Cardiac muscle cell (in vitro differentiated cells and primary cell): ENCODE results near the gene PHF13. TPM values are rescaled to one million over a fixed set of nuclear protein-coding genes. Genes with fewer than 3 reads are reported as not detected.

Experiments used
- DNase-seq, 2 donors: peaks; one replicate each; pipeline versions ENCODE4 v3.0.0 to v3.0.0-alpha.2; 2010 to 2017; ENCODE audit warnings: low read depth in 1 of 2, low spot score in 1 of 2
- H3K27ac ChIP-seq: fragments of 200-600 bp; sonication (generic); 2 replicates; pipeline ENCODE4 v1.5.1; 2016
- H3K27me3 ChIP-seq: fragments of 200-600 bp; sonication (generic); 2 replicates; pipeline ENCODE4 v1.6.0; 2016; ENCODE audit warnings: control low read depth
- H3K36me3 ChIP-seq: fragments of 200-600 bp; sonication (generic); 2 replicates; pipeline ENCODE4 v1.5.1; 2016; ENCODE audit warnings: control low read depth
- H3K4me1 ChIP-seq: fragments of 200-600 bp; sonication (generic); 2 replicates; pipeline ENCODE4 v1.8.1; 2017; ENCODE audit warnings: low read depth, mild to moderate bottlenecking, mixed run types
- H3K4me3 ChIP-seq: fragments of 200-600 bp; sonication (generic); 2 replicates; pipeline ENCODE4 v1.5.1; 2016; ENCODE audit warnings: mild to moderate bottlenecking
- H3K9me3 ChIP-seq: fragments of 200-600 bp; sonication (generic); 2 replicates; pipeline ENCODE4 v1.5.1; 2017; ENCODE audit warnings: low read depth, mild to moderate bottlenecking, control low read depth
- CTCF ChIP-seq: IDR thresholded peaks from 2 replicates; pipeline ENCODE4 v1.5.1; 2012; ENCODE audit warnings: low read depth, mild to moderate bottlenecking, low read length
- polyA plus RNA-seq: library from polyadenylated mRNA; unstranded; fragments of >200 nt; fragmentation: Nextera tagmentation; extraction: Ambion mirVana; gene quantifications from 2 replicates; pipeline ENCODE4 v1.2.1, GENCODE V29; 2016
- total RNA-seq: library from RNA; depleted of rRNA; stranded (reverse); fragments of >200 nt; gene quantifications from 2 replicates; pipeline ENCODE4 v1.2.3, GENCODE V29; 2016

Gene PHF13
- total and polyA plus RNA-seq, 2 experiments from 2014 or later: 16.8 to 31.6 TPM

GRCh38 chr1:6592865-6593593 lies 20.5 kb upstream of the PHF13 start:
- peaks cover 17% of the 10 kb centered on the region for H3K4me1 ChIP-seq
- TF ChIP-seq CTCF: no peak
- H3K9me3 ChIP-seq: no peaks in the 10 kb centered on the region
- H3K4me3 ChIP-seq: no peak overlapping the region
- H3K27ac ChIP-seq: no peak overlapping the region
- no peaks in the 10 kb centered on the region for H3K27me3 ChIP-seq
- H3K36me3 ChIP-seq: peaks cover 70% of the 10 kb centered on the region
- no peak for DNase-seq

GRCh38 chr1:6593810-6594209 lies 19.7 kb upstream of the PHF13 start:
- Histone ChIP-seq H3K36me3 (peaks cover 65% of the 10 kb centered on the region), H3K27ac (no peak overlapping the region), H3K9me3 (no peaks in the 10 kb centered on the region), H3K4me3 (no peak overlapping the region), H3K27me3 (no peaks in the 10 kb centered on the region), H3K4me1 (peaks cover 20% of the 10 kb centered on the region)
- no peak for DNase-seq
- no peak for TF ChIP-seq CTCF

GRCh38 chr1:6594977-6595740 lies 18.4 kb upstream of the PHF13 start:
- no peaks in the 10 kb centered on the region for H3K27me3 ChIP-seq
- no peak overlapping the region for H3K4me3 ChIP-seq
- H3K36me3 ChIP-seq: peaks cover 53% of the 10 kb centered on the region
- no peak overlapping the region for H3K27ac ChIP-seq
- H3K4me1 ChIP-seq: peaks cover 26% of the 10 kb centered on the region
- H3K9me3 ChIP-seq: no peaks in the 10 kb centered on the region
- no peak for DNase-seq
- TF ChIP-seq CTCF: no peak

- H3K36me3 ChIP-seq: peaks cover 43% of the 10 kb centered on the region
- peak overlapping the region; percentile 86 for H3K27ac ChIP-seq
- H3K27me3 ChIP-seq: no peaks in the 10 kb centered on the region
- DNase-seq: no peak
- H3K4me3 ChIP-seq: no peak overlapping the region
- peaks cover 31% of the 10 kb centered on the region for H3K4me1 ChIP-seq
- TF ChIP-seq CTCF: no peak
- H3K9me3 ChIP-seq: no peaks in the 10 kb centered on the region
These were observed 17.2 kb upstream of the PHF13 start for GRCh38 chr1:6596351-6596750.

- peaks cover 43% of the 10 kb centered on the region for H3K36me3 ChIP-seq
- no peaks in the 10 kb centered on the region for H3K27me3 ChIP-seq
- H3K4me1 ChIP-seq: peaks cover 31% of the 10 kb centered on the region
These were observed 16.4 kb upstream of the PHF13 start for GRCh38 chr1:6596886-6597776.

More at GRCh38 chr1:6596886-6597776, 16.4 kb upstream of the PHF13 start:
- no peak for TF ChIP-seq CTCF
- Histone ChIP-seq H3K27ac (peak overlapping the region; percentile 86), H3K4me3 (no peak overlapping the region), H3K9me3 (no peaks in the 10 kb centered on the region)
- DNase-seq: peak in 1 of 2 donors; percentile 60
